ENCODE data around the gene ADAMTSL4. TPM values are rescaled to one million over a fixed set of nuclear protein-coding genes. Genes with fewer than 3 reads are reported as not detected.

ADAMTSL4 gene
- total RNA-seq, 1 experiment from 2014 or later: 0.48 TPM

DNA sequence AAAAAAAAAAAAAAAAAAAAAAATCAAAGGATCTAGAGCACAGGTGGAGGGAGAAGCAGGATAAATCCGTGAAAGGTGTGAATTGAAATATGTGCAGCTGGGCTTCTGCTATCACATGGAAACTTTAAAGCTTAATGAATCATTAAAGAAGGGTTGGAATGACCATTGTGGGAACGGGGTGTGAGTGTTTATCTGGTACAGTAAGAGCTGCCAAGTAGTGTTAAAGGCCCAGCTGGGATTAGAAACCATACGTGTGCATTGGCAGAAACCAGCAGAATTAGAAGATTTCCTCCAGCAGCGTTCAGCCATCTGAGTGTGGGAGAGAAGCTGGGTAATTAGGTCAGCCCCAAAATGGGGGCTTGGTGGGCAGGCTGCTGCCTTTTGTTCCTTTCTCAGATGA is 20.2 kb upstream of the ADAMTSL4 start:
- no peak for DNase-seq (ENCODE audit: low read depth, low spot score)
- in situ Hi-C loops (cut with HindIII; ENCODE audit: low pct_unique_long_range_greater_than_20kb, low sequenced_read_pairs): no loop called here

DNA sequence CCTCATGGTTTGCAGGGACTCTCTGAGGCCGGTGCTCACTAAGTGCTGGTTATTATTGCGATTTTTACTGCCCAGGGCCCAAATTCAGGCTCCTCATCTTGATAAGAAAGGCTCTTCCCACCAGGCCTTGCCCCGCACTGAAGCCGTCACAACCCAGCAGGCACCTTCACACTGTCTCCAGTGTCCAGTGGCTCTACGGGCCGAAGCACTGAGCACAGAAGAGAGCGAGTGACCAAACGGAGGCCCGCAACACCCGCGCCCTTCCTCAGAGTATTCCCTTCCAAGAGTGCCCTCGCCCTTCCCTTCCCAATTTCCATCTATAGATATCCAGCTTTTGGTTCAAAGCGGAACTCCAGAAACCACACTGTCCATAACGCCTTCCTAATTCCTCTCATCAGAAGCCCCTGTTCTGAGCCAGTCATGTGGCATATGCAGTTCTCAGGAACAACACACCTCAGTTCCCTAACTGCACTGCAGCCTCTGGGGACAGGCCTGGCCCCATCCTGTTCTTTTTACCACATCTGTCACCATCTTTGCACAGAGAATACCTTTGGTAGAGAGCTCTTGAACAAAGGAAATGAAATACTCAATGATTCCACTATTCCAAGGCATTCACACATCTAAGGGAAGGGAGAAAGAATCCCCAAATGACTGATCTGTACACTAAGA is 18.6 kb upstream of the ADAMTSL4 start:
- in situ Hi-C loops (cut with HindIII; ENCODE audit: low pct_unique_long_range_greater_than_20kb, low sequenced_read_pairs): no loop called here
- no peak for DNase-seq (ENCODE audit: low read depth, low spot score)

DNA sequence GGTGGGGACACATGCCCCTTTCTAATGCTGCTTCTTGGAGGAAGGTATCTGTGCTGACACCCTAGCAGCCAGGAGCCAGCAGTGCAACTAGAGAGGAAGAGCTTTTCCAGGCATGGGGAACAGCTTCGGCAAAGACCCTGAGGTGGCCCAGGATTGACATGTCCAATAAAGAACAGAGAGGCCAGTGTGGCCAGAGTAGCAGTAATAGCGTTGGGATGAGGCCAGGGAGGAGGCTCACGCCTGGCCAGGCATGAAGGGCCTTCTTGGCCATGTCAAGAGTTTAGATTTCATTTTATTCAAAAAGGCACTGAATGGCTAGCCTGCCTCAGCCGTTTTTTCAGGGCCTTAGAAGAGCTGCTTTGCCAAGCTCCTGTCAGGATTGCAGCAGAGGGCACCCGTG is 16.3 kb upstream of the ADAMTSL4 start:
- DNase-seq (ENCODE audit: low read depth, low spot score): no peak
- in situ Hi-C loops (cut with HindIII; ENCODE audit: low pct_unique_long_range_greater_than_20kb, low sequenced_read_pairs): no loop called here

DNA sequence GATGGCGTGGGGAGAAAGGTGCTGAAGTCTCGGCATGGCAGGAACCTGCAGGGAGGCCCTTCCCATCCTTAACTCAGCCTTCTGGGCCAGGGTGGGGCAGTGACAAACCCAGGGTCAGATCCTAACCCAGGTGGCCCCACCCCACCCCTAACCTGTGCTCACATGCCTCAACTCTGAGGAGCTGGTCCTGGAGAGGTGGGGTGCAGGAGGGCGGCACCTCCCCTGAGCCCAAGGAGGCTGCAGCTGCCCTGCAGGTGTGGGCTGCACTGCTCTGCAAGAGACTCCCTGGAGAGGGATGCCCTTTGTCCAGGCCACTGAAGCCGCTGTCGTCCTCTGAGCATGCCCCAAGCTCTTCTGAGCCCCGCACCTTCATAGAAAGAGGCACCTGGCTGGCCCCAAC is 15.2 kb upstream of the ADAMTSL4 start:
- in situ Hi-C loops (cut with HindIII; ENCODE audit: low pct_unique_long_range_greater_than_20kb, low sequenced_read_pairs): no loop called here
- no peak for DNase-seq (ENCODE audit: low read depth, low spot score)

DNA sequence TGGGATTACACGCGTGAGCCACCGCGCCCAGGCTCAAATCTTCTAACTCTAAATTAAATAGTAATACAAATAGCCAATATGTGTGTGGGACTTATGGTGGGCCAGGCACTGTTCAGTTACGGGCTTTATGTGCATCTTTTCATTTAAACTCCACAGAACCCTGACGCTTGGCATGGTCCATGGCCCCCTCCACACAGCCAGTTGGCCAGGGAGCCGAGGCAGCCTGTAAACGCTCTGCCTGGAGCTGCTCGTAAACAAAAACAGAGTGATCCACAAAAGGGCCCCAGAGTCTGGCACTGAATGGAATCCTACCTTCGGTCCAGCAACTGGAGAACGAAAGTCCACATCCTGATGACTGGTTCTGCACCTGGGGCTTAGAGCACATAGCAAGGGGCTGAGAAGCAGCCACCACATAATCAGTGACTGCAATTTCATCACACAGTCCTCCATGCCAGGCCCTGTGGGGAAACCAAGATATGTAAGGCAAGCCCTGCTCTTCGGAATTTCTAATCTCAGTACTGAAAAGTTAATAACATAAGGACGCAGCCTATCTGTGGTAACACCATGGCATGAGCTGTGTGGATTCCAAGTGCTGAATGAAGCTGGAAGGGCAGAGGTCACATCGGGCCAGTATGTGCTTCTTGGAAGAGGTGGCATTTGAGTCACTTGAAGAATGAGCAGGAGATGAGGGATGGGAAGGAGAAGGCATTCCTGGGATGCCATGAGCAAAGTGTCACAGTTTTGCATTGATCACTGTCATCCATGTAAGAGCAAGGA is 13.5 kb upstream of the ADAMTSL4 start:
- in situ Hi-C loops (cut with HindIII; ENCODE audit: low pct_unique_long_range_greater_than_20kb, low sequenced_read_pairs): no loop called here
- DNase-seq (ENCODE audit: low read depth, low spot score): no peak

DNA sequence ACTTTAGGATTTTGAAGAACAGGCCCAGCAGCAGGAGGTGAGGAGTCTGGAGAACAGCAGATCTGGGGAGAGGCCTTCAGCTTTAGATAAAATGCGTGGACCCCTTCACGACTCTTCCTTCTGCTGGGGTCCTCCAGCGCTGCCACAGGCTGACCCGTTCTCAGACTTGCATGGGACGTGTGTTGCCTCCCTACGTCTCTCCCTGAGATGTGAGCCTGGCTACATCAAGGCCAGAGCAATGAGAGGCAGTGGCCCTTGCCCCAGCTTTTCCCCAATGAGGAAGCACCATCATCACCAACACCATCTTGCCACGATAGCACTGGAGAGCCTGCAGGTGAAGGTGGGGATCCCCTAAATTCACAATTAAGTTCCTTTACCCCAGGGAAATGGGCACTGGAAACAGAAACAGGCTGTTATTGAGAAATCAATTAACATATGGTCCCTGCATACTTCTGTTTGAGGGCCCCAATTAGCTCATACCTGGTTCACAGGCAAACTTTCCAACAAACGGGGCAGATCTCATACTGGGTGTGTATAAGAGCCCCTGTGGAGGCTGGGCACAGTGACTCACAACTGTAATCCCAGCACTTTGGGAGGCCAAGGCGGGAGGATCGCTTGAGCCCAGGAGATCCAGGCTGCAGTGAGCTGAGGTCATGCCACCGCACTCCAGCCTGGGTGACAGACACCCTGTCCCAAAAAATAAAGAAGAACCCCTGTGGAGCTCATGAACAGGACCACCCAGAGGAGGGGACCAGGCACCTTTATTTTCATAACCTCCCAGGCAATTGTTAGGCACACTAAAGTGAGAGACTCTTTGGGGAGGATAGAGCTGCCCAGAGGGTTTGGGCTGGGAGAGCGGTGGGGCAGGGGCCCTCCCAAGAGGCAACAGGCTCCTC is 12.1 kb upstream of the ADAMTSL4 start:
- DNase-seq (ENCODE audit: low read depth, low spot score): no peak
- in situ Hi-C loops (cut with HindIII; ENCODE audit: low pct_unique_long_range_greater_than_20kb, low sequenced_read_pairs): no loop called here

DNA sequence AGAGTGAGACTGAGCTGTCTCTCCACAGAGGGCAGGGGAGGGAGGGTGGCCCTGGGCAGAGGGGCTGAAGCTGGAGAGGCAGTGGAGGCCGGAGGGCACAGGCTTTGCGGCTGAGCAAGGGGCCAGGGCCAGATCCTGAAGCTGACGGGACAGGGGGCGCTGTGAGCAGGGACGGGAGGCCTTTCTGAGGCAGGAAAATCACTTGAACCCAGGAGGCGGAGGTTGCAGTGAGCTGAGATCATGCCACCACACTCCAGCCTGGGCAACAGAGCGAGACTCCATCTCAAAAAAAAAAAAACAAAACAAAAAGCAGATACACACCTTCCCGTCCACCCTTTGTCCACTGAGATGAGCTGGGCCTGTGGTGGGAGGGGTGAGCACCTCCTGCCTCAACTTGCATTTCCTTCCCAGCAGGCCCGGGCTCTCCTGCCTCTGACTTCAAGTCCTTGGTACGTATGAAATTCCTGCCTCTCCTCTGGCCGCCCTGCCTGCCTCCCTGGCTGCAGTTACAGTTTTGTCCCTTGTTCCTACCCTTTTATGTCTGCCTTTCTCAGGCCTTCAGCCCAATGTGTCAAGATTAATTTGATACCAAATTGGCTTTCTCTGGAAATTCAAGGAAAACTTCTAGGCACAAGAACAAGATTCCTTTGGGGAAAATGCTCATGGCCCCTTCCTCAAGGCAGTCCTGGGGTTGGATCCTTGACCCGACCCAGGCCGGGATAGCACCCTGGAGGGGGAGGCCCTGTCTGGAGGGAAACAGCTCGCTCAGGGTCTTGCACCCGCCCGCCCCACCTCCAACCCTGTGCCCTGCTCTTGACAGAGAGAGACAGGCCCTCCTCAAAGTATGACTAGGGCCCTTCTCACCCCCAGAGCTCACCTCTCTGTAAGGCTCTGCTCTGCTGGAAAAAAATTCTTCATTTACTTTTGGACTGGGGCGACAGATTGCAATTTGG is 11.2 kb upstream of the ADAMTSL4 start:
- DNase-seq (ENCODE audit: low read depth, low spot score): no peak

DNA sequence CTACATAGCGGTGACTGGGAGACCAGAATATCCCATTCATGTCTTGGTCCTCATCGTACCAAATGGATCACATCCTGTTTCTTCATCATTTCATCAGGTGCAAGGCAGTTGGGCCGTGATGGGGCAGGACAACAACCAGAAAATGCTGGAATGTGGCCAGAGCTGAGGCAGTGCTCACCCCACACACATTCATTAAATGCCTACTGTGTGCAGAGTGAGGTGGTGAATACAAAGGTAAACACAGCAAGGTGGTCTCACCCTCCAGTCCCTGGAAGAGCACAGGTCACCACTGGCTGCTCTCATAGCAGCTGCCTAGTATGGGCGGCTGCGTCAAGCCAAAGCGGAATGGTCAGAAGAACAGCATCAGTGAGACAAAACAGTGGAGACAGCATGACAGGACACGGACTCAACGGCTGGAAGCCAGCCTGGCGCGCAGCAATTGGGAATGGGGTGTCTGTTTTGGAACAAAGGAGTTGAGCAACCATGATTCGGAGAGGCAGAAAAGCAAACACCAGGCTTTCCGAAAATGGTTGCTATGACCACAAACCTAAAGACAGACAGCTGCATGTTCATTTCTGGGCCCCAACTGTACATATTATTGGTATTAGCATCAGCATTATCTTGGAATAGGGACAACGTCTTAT is 5.6 kb upstream of the ADAMTSL4 start:
- in situ Hi-C loops (cut with HindIII; ENCODE audit: low pct_unique_long_range_greater_than_20kb, low sequenced_read_pairs): no loop called here
- DNase-seq (ENCODE audit: low read depth, low spot score): no peak

More for the DNA sequence above, 11.2 kb upstream of the ADAMTSL4 start:
- in situ Hi-C loops (cut with HindIII; ENCODE audit: low pct_unique_long_range_greater_than_20kb, low sequenced_read_pairs): no loop called here

DNA sequence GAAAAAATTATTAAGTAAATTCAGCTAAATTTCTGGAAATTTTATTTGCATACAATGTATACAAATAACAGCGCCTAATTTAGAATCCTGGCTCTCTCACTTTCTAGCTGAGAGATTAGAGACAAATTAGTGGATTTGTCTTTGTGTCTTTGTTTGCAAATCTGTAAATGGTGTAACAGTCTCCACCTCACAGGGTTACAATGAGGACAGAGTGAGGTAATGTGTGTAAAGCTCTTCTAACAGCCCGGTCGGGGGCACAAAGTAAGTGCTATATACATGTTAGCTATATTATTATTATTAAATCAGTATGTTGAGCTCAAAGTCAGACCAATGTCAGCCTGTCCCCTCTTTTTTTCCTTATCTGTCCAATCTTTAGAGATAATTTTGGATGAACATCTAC is 5.0 kb upstream of the ADAMTSL4 start:
- in situ Hi-C loops (cut with HindIII; ENCODE audit: low pct_unique_long_range_greater_than_20kb, low sequenced_read_pairs): no loop called here
- no peak for DNase-seq (ENCODE audit: low read depth, low spot score)

DNA sequence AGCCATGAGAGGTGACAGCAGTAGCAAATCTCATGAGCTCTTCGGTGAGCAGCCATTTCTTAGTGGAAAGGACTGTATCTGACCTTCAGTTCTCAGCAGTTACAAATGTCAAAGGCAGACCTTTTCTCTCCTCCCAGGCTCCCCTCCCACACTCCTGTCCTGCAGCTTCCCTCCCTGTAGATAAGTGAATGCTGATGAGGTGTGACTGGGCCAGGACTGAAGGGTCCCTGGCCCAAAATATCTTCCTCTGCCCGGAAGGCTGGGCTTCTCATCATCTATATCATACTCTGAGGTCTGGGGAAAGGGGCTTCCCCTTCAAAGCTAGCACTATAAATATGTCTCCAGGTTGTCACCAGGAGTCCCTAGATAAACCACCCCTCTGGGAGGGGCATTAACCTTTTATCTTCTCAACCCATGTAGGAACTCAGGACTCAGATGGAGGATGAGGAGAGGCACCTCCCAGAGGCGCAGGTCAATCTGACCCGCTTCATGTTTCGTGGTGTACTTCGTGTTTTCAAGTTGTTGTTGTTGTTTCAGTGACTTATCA is 3.6 kb upstream of the ADAMTSL4 start:
- DNase-seq (ENCODE audit: low read depth, low spot score): no peak
- in situ Hi-C loops (cut with HindIII; ENCODE audit: low pct_unique_long_range_greater_than_20kb, low sequenced_read_pairs): no loop called here

DNA sequence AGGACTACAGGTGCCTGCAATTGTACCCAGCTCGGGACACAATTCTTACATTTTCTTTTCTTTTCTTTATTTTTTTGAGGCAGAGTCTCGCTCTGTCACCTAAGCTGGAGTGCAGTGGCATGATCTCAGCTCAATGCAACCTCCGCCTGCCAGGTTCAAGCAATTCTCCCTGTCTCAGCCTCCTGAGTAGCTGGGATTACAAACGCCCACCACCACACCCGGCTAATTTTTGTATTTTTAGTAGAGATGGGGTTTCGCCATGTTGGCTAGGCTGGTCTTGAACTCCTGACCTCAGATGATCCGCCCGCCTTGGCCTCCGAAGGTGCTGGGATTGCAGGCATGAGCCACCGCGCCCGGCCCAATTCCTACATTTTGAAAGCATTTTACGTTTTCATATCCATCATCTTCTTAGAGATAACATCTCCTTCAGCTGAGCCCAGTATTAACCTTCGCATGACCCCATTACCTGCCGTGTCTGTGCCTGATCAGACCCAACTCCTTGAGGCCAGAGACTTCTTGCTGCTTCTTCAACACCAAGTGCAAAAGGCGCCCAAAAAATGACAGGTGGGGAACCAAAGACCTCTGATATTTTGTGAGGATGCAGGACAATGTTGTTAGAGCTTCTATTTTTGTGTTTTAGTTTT is 2.8 kb upstream of the ADAMTSL4 start:
- no peak for DNase-seq (ENCODE audit: low read depth, low spot score)
- in situ Hi-C loops (cut with HindIII; ENCODE audit: low pct_unique_long_range_greater_than_20kb, low sequenced_read_pairs): no loop called here

DNA sequence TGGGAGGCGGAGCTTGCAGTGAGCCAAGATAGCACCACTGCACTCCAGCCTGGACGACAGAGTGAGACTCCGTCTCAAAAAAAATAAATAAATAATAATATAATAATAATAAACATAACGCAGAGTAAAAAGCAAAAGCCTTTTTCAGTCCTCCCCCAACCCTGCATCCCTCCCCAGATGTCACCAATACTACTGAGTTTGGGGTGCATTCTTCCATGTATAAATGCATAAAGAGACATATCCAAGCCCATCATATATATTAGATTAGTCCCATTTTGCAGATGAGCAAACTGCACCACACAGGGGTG is 930 bp upstream of the ADAMTSL4 start:
- in situ Hi-C loops (cut with HindIII; ENCODE audit: low pct_unique_long_range_greater_than_20kb, low sequenced_read_pairs): no loop called here

DNA sequence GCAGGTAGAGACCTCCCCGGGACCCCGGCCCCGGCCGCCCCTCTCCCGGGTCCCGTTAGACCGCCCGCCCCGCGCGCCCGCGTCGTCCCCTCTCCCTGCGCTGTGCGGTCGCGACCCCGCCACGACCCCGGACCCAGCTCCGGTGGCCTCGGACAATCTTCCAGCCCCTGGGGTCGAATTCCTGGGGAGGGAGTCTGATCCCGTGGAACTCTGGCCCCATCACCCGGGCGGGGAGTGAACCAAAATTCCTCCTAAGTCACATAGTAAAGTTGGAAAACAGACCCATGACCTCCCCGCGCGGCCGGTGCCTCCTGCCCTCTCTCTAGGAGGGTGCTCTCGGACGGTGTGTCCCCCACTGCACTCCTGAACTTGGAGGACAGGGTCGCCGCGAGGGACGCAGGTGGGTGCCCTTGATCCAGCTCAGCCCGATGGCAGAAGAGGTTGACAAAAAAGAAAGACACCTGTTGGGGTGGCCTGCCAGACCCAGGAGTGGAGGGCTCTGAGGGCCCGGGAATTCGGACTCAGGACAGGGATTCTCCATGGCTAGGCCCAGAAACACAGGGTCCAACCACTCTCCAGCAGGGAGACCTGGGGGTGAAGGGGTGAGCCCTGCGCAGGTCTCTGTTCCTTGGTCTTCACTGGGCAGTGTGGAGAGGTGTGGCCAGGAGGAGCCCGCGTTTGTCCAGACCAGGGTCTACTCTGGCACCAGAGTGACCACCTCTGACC is 451 bp downstream of the ADAMTSL4 start:
- in situ Hi-C loops (cut with HindIII; ENCODE audit: low pct_unique_long_range_greater_than_20kb, low sequenced_read_pairs): no loop called here
- DNase-seq (ENCODE audit: low read depth, low spot score): no peak

More for the DNA sequence above, 930 bp upstream of the ADAMTSL4 start:
- DNase-seq (ENCODE audit: low read depth, low spot score): no peak

DNA sequence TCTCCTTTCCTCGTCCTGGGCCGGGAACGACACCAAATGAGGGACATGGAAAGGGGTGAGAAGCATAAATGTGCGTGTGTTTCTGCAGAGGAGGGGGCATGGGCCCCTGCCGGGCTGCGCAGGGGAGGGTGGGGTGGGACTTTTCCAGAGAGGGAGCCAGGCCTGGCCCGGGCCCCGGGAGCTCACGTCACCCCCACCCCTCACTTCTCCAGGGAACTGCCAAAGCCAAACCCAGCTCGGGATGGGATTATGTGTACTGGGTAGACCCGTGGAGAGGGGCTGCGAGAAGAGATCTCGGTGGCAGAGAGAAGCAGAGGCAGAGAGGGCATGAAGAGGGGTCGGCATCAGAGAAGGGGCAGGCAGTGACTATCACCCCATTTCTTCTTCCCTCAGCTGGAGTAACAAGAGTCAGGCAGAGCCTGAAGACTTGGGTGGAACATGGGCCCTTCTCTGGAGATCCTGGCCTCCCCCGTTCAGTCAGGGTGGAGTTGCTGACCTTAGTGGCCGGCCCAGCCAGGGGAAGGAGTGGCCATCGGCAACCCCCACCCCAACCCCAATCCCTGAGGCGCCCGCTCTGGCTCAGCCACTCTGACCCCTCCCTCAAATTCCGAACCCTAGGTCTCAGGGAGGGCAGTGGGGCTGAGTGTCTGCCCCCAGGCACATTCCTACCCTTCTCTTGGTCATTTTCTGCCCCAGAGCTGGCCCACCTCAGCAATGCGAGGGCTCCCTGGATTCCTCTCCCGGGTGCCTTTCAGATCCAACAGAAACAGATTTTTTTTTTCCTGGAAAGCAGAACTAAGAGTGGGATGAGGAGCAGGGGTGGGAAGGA is 1.2 kb downstream of the ADAMTSL4 start:
- no peak for DNase-seq (ENCODE audit: low read depth, low spot score)
- in situ Hi-C loops (cut with HindIII; ENCODE audit: low pct_unique_long_range_greater_than_20kb, low sequenced_read_pairs): no loop called here

Data from SK-MEL-5 (cell line).